ENCODE data around the gene COL17A1.

COL17A1 gene

GRCh38 chr10:104041891-104042535 is 43.7 kb downstream of the COL17A1 start:
- Mint-ChIP-seq H3K36me3 (ENCODE audit: low read depth) (no peaks in the 10 kb centered on the region), H3K27ac (no peak overlapping the region), H3K4me3 (no peak overlapping the region), H3K9me3 (no peaks in the 10 kb centered on the region), H3K4me1 (peaks cover 13% of the 10 kb centered on the region), H3K27me3 (ENCODE audit: low read depth, poor library complexity) (peaks cover 18% of the 10 kb centered on the region)
- DNase-seq = no peak
- TF ChIP-seq CTCF (IDR thresholded peaks at IDR 0.05) = no peak

GRCh38 chr10:104040862-104041789 is 44.6 kb downstream of the COL17A1 start:
- no peak for TF ChIP-seq CTCF (IDR thresholded peaks at IDR 0.05)
- DNase-seq = no peak
- peaks cover 18% of the 10 kb centered on the region for H3K27me3 Mint-ChIP-seq (ENCODE audit: low read depth, poor library complexity)
- peaks cover 7% of the 10 kb centered on the region for H3K4me1 Mint-ChIP-seq
- no peak overlapping the region for H3K4me3 Mint-ChIP-seq
- no peaks in the 10 kb centered on the region for H3K36me3 Mint-ChIP-seq (ENCODE audit: low read depth)
- no peak overlapping the region for H3K27ac Mint-ChIP-seq
- H3K9me3 Mint-ChIP-seq = no peaks in the 10 kb centered on the region

GRCh38 chr10:104040382-104040781 is 45.3 kb downstream of the COL17A1 start:
- no peak for DNase-seq
- H3K27ac Mint-ChIP-seq = no peak overlapping the region
- H3K4me1 Mint-ChIP-seq = peaks cover 5% of the 10 kb centered on the region
- H3K27me3 Mint-ChIP-seq (ENCODE audit: low read depth, poor library complexity) = peaks cover 18% of the 10 kb centered on the region
- TF ChIP-seq CTCF (IDR thresholded peaks at IDR 0.05) = no peak
- no peaks in the 10 kb centered on the region for H3K9me3 Mint-ChIP-seq
- H3K4me3 Mint-ChIP-seq = no peak overlapping the region
- no peaks in the 10 kb centered on the region for H3K36me3 Mint-ChIP-seq (ENCODE audit: low read depth)

GRCh38 chr10:104038958-104039752 is 46.5 kb downstream of the COL17A1 start:
- no peak overlapping the region for H3K4me3 Mint-ChIP-seq
- no peak for DNase-seq
- peaks cover 15% of the 10 kb centered on the region for H3K27me3 Mint-ChIP-seq (ENCODE audit: low read depth, poor library complexity)
- peaks cover 6% of the 10 kb centered on the region for H3K4me1 Mint-ChIP-seq
- no peaks in the 10 kb centered on the region for H3K36me3 Mint-ChIP-seq (ENCODE audit: low read depth)
- H3K9me3 Mint-ChIP-seq = no peaks in the 10 kb centered on the region
- H3K27ac Mint-ChIP-seq = peak overlapping the region; percentile 26
- no peak for TF ChIP-seq CTCF (IDR thresholded peaks at IDR 0.05)

- TF ChIP-seq CTCF (IDR thresholded peaks at IDR 0.05) = no peak
- H3K27me3 Mint-ChIP-seq (ENCODE audit: low read depth, poor library complexity) = peaks cover 12% of the 10 kb centered on the region
- peak overlapping the region; percentile 26 for H3K27ac Mint-ChIP-seq
- H3K4me1 Mint-ChIP-seq = peaks cover 12% of the 10 kb centered on the region
- no peaks in the 10 kb centered on the region for H3K9me3 Mint-ChIP-seq
- DNase-seq = no peak
- H3K4me3 Mint-ChIP-seq = no peak overlapping the region
- no peaks in the 10 kb centered on the region for H3K36me3 Mint-ChIP-seq (ENCODE audit: low read depth)
These were observed 47.1 kb downstream of the COL17A1 start for GRCh38 chr10:104038537-104038936.
